22Rv1 (cell line): ENCODE data around the gene MAP2K3.

ENCODE experiments used
- ZFX ChIP-seq: fragments of 450-650 bp; IDR thresholded peaks from 2 replicates; pipeline ENCODE4 v1.6.1; 2017; ENCODE audit warnings: antibody characterized with exemption, borderline replicate concordance
- TF ChIP-seq, protein P1 (sequence below): fragments of 450-650 bp; IDR thresholded peaks from 2 replicates; pipeline ENCODE4 v1.5.1; 2017; ENCODE audit warnings: mild to moderate bottlenecking

DNA sequence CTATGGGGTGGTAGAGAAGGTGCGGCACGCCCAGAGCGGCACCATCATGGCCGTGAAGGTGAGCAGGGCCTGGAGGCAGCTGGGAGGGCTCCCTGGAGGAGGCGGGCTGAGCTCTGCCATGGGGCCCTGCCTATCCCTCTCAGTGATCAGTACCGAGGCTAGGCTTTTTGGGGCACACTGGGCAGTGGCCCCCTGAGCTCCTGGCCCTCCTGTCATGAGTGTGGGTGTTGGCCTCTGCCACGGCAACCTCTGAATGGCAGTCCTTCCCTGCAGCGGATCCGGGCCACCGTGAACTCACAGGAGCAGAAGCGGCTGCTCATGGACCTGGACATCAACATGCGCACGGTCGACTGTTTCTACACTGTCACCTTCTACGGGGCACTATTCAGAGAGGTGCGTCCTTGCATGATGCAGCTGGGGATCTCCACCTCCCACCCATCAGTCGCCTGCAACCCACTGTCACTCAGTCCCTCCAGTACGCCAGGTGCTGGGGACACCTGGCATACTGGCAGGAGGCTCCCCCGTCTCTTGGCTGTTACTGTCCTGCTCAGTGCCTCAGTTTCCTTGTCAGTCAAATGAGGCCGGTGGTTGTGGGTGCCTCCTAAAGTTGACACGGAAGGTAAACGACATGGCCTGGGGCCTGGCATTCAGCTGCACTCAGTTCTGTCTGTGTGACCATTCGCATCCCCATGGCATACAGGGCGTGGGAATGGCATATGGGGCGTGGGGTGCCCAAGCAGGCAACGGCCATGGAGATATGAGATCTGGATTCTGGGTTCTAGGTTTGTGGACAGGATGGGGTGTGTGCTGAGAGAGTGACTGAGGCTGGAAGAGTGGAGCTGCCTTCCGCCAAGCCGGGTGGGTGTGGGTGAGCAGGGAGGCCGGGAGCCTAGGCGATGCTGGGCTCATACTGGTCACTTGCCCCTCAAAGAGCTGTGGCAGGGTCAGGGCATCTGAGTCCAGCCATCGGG, 16.4 kb downstream of the MAP2K3 start:
- TF ChIP-seq, protein P1, sequence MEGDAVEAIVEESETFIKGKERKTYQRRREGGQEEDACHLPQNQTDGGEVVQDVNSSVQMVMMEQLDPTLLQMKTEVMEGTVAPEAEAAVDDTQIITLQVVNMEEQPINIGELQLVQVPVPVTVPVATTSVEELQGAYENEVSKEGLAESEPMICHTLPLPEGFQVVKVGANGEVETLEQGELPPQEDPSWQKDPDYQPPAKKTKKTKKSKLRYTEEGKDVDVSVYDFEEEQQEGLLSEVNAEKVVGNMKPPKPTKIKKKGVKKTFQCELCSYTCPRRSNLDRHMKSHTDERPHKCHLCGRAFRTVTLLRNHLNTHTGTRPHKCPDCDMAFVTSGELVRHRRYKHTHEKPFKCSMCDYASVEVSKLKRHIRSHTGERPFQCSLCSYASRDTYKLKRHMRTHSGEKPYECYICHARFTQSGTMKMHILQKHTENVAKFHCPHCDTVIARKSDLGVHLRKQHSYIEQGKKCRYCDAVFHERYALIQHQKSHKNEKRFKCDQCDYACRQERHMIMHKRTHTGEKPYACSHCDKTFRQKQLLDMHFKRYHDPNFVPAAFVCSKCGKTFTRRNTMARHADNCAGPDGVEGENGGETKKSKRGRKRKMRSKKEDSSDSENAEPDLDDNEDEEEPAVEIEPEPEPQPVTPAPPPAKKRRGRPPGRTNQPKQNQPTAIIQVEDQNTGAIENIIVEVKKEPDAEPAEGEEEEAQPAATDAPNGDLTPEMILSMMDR, result no peak
- TF ChIP-seq ZFX, result no peak
